Left lung (tissue), 10 donors: ENCODE measurements around the gene FOXA3. TPM values are rescaled to one million over a fixed set of nuclear protein-coding genes. Genes with fewer than 3 reads are reported as not detected.
A peak's percentile ranks its signal among the peaks of the same experiment; 100 is the strongest.

Source experiments
- ATAC-seq: fragments of 200-7000 bp; cut with Tn5 transposase; one replicate; pipeline ENCODE4 v1.9.1; 2020; ENCODE audit warnings: moderate library complexity
- DNase-seq, 4 donors: peaks; one replicate each; pipeline ENCODE4 v3.0.0-alpha.2; 2013 to 2020
- H3K27ac ChIP-seq, 2 donors: fragments of 200-600 bp; sonication (generic) in 1 of 2; one replicate each; pipeline versions ENCODE4 v1.5.0 to v1.8.0; 2020 to 2021
- H3K27me3 ChIP-seq, 2 donors: fragments of 200-600 bp; sonication (generic) in 1 of 2; one replicate each; pipeline versions ENCODE4 v1.5.0 to v1.8.0; 2020 to 2021
- H3K36me3 ChIP-seq, 2 donors: fragments of 200-600 bp; sonication (generic) in 1 of 2; one replicate each; pipeline versions ENCODE4 v1.5.0 to v1.8.0; 2020 to 2021
- H3K4me1 ChIP-seq, 2 donors: fragments of 200-600 bp; one replicate each; pipeline ENCODE4 v1.8.0; 2021
- H3K4me3 ChIP-seq, 2 donors: fragments of 200-600 bp; sonication (generic) in 1 of 2; one replicate each; pipeline versions ENCODE4 v1.5.0 to v1.8.0; 2020 to 2021; ENCODE audit warnings: mild to moderate bottlenecking in 1 of 2
- H3K9me3 ChIP-seq, 2 donors: fragments of 200-600 bp; sonication (generic) in 1 of 2; one replicate each; pipeline versions ENCODE4 v1.5.0 to v1.8.0; 2020 to 2021
- CTCF ChIP-seq, 2 donors: fragments of 200-600 bp; sonication (generic) in 1 of 2; IDR thresholded peaks; one replicate each; pipeline versions ENCODE4 v1.5.0 to v1.8.0; 2021; ENCODE audit warnings: antibody characterized with exemption in 2 of 2
- intact Hi-C, 2 donors: fragments of 100-400 bp; cut with DNase I; formaldehyde crosslinking; loops; one replicate each; pipeline versions ENCODE4 v1.11.2 to v1.14.2; 2022
- polyA plus RNA-seq, 6 donors: library from polyadenylated mRNA; unstranded; fragments of 120-200 nt; gene quantifications; one replicate each; pipeline ENCODE4 v1.2.1, GENCODE V29; 2013; ENCODE audit not compliant: insufficient read length in 6 of 6
- total RNA-seq, 2 donors: library from RNA; stranded (reverse); fragmentation: NEBNext Ultra II Directional; extraction: Animal tissue kit (Norgen Biotek cat#: 25700); gene quantifications; one replicate each; pipeline ENCODE4 v1.2.1, GENCODE V29; 2021
- donor health status: DM: no; HTN: yes; CAD: no.
- donor health status: DM: no; HTN: no; CAD: no.

The FOXA3 gene
- total and polyA plus RNA-seq, 8 donors, result 0.45 to 3.1 (median 1.6) TPM

GRCh38 chr19:45879971-45880370 lies 15.8 kb downstream of the FOXA3 start:
- Histone ChIP-seq H3K4me3 (no peak overlapping the region), H3K4me1 (peaks cover 36% of the 10 kb centered on the region in 2 donors), H3K36me3 (peaks cover 0 to 8% of the 10 kb centered on the region in 2 donors), H3K27me3 (peaks cover 0 to 35% of the 10 kb centered on the region in 2 donors), H3K27ac (no peak overlapping the region), H3K9me3 (no peaks in the 10 kb centered on the region)
- intact Hi-C loops, result no loop called here
- ATAC-seq (no peak), DNase-seq (no peak)
- no peak for TF ChIP-seq CTCF (IDR thresholded peaks at IDR 0.05)

GRCh38 chr19:45881082-45881908 lies 17.2 kb downstream of the FOXA3 start:
- no peak for ATAC-seq

GRCh38 chr19:45881909-45882528 lies 17.9 kb downstream of the FOXA3 start:
- H3K36me3 ChIP-seq, result peaks cover 0 to 8% of the 10 kb centered on the region in 2 donors
- TF ChIP-seq CTCF (IDR thresholded peaks at IDR 0.05), result no peak
- H3K27me3 ChIP-seq, result peaks cover 0 to 16% of the 10 kb centered on the region in 2 donors
- intact Hi-C loops, result no loop called here
- DNase-seq (peak in 2 of 4 donors; percentile 55 to 58), ATAC-seq (peak; percentile 1)
- H3K27ac ChIP-seq, result peak overlapping the region; percentile 9 to 48
- peak overlapping the region; percentile 8 to 23 for H3K4me3 ChIP-seq
- H3K9me3 ChIP-seq, result no peaks in the 10 kb centered on the region
- peaks cover 33 to 40% of the 10 kb centered on the region in 2 donors for H3K4me1 ChIP-seq

More at GRCh38 chr19:45881082-45881908, 17.2 kb downstream of the FOXA3 start:
- no peak overlapping the region for H3K27ac ChIP-seq
- peaks cover 0 to 24% of the 10 kb centered on the region in 2 donors for H3K27me3 ChIP-seq
- intact Hi-C loops, result no loop called here
- no peak for TF ChIP-seq CTCF (IDR thresholded peaks at IDR 0.05)
- DNase-seq, result no peak
- H3K4me3 ChIP-seq, result no peak overlapping the region
- peaks cover 0 to 8% of the 10 kb centered on the region in 2 donors for H3K36me3 ChIP-seq
- H3K4me1 ChIP-seq, result peaks cover 39 to 43% of the 10 kb centered on the region in 2 donors
- no peaks in the 10 kb centered on the region for H3K9me3 ChIP-seq

GRCh38 chr19:45882652-45883585 lies 18.8 kb downstream of the FOXA3 start:
- ATAC-seq (peak; percentile 68), DNase-seq (peak; percentile 70 to 94 (median 86))
- H3K4me1 ChIP-seq, result peaks cover 31 to 40% of the 10 kb centered on the region in 2 donors
- peaks cover 0 to 8% of the 10 kb centered on the region in 2 donors for H3K36me3 ChIP-seq
- H3K27me3 ChIP-seq, result peaks cover 0 to 8% of the 10 kb centered on the region in 2 donors
- peak; percentile 88 to 89 for TF ChIP-seq CTCF (IDR thresholded peaks at IDR 0.05)
- peak overlapping the region; percentile 8 to 23 for H3K4me3 ChIP-seq
- peak overlapping the region; percentile 9 to 48 for H3K27ac ChIP-seq
- H3K9me3 ChIP-seq, result no peaks in the 10 kb centered on the region
- intact Hi-C loops, result no loop called here
